Measurements from ENCODE around the gene SGCB.

DNA sequence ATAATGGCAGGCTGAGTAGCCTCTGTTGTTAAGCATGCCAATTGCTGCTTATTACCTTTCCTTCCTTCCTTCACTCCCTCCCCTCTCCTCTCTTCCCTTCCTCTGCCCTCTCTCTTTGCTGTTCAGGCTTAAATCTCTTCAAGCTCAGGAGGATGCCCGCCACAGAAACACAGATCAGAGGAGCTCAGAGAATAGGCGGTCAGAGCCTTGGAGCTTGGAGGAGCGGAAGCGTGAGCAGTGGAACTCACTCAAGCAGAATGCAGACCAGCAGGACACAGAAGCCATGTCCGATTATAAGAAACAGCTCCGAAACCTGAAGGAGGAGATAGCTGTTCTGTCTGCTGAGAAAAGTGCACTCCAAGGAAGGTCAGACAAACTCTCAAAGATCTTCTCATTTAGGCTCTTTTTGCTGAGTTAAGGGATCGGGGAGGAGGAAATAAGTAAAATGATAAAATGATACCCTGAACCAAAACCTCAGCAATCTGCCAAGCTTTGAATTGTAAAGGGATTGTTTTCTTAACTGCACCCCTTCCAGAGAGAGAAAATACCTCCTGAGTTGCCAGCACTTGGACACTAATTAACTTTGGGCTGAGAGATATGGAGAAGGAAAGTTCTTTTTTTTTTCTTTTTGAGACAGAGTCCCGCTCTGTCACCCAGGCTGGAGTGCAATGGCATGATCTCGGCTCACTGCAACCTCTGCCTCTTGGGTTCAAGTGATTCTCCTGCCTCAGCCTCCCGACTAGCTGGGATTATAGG lies 33.9 kb upstream of the SGCB start:
- TF ChIP-seq, protein P1, sequence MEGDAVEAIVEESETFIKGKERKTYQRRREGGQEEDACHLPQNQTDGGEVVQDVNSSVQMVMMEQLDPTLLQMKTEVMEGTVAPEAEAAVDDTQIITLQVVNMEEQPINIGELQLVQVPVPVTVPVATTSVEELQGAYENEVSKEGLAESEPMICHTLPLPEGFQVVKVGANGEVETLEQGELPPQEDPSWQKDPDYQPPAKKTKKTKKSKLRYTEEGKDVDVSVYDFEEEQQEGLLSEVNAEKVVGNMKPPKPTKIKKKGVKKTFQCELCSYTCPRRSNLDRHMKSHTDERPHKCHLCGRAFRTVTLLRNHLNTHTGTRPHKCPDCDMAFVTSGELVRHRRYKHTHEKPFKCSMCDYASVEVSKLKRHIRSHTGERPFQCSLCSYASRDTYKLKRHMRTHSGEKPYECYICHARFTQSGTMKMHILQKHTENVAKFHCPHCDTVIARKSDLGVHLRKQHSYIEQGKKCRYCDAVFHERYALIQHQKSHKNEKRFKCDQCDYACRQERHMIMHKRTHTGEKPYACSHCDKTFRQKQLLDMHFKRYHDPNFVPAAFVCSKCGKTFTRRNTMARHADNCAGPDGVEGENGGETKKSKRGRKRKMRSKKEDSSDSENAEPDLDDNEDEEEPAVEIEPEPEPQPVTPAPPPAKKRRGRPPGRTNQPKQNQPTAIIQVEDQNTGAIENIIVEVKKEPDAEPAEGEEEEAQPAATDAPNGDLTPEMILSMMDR (IDR thresholded peaks at IDR 0.05), result no peak
- TF ChIP-seq POLR2A (IDR thresholded peaks at IDR 0.05), result no peak
